IMR-90 (cell line): ENCODE results near the gene TENT4B. TPM values are rescaled to one million over a fixed set of nuclear protein-coding genes. Genes with fewer than 3 reads are reported as not detected.

Experiments used
- ATAC-seq: fragments of 200-7000 bp; cut with Tn5 transposase; 2 replicates; pipeline ENCODE4 v1.9.1; 2020; ENCODE audit warnings: low read depth, mild to moderate bottlenecking, moderate library complexity
- BruUV-seq: library from RNA; stranded (reverse); fragments of 400-500 nt; replicated peaks from 2 replicates; lab custom pipeline; 2021; lab: Mats Ljungman, UMichigan
- CTCF ChIA-PET: fragments of 300-600 bp; formaldehyde crosslinking; extraction: SDS; loops from one replicate; lab custom pipeline; 2021; ENCODE audit warnings: antibody characterized with exemption; lab: Yijun Ruan, JAX
- POLR2A ChIA-PET: fragments of 300-600 bp; sonication (Branson Sonifier 250); formaldehyde crosslinking; loops from one replicate; lab custom pipeline; 2022; ENCODE audit warnings: antibody characterized with exemption; ENCODE audit not compliant: unreplicated experiment; lab: Charles Lee
- DNase-seq: peaks from one replicate; pipeline ENCODE4 v3.0.0; 2013
- H2AFZ ChIP-seq: replicated peaks from 2 replicates; pipeline ENCODE3; 2013; ENCODE audit warnings: low read length, mild to moderate bottlenecking; ENCODE audit not compliant: poor library complexity
- H2AK5ac ChIP-seq: 2 replicates; pipeline ENCODE4 v1.6.1; 2013; ENCODE audit warnings: low read depth, low read length, inconsistent platforms
- H2AK9ac ChIP-seq: replicated peaks from 2 replicates; pipeline ENCODE3; 2013; ENCODE audit warnings: mild to moderate bottlenecking, low read depth, low read length, moderate library complexity; ENCODE audit not compliant: poor library complexity
- H2BK120ac ChIP-seq: 2 replicates; pipeline ENCODE4 v1.6.1; 2013; ENCODE audit warnings: low read depth, low read length, inconsistent platforms
- H2BK15ac ChIP-seq: 3 replicates; pipeline ENCODE4 v1.6.1; 2013; ENCODE audit warnings: low read depth, low read length, inconsistent platforms
- H2BK20ac ChIP-seq: 2 replicates; pipeline ENCODE4 v1.6.1; 2013; ENCODE audit warnings: low read depth, mild to moderate bottlenecking, inconsistent platforms, low read length, moderate library complexity
- H2BK5ac ChIP-seq: 2 replicates; pipeline ENCODE4 v1.6.1; 2013; ENCODE audit warnings: mild to moderate bottlenecking, low read depth, low read length, inconsistent platforms; ENCODE audit not compliant: poor library complexity, severe bottlenecking
- H3K14ac ChIP-seq: replicated peaks from 2 replicates; pipeline ENCODE4 v1.6.1; 2013; ENCODE audit warnings: low read depth, low read length, inconsistent platforms
- H3K18ac ChIP-seq: 2 replicates; pipeline ENCODE4 v1.6.1; 2013; ENCODE audit warnings: low read depth, low read length, control low read depth
- H3K23ac ChIP-seq: 2 replicates; pipeline ENCODE4 v1.6.1; 2013; ENCODE audit warnings: low read depth, low read length, inconsistent platforms
- H3K27ac ChIP-seq: 2 replicates; pipeline ENCODE4 v1.5.1; 2013; ENCODE audit warnings: mild to moderate bottlenecking, control low read depth, low read length; ENCODE audit not compliant: insufficient read depth
- H3K27me3 ChIP-seq: 2 replicates; pipeline ENCODE4 v1.6.1; 2013; ENCODE audit warnings: low read length; ENCODE audit not compliant: control insufficient read depth, insufficient read depth
- H3K36me3 ChIP-seq: 2 replicates; pipeline ENCODE4 v1.6.1; 2013; ENCODE audit warnings: low read length, mixed read lengths; ENCODE audit not compliant: control insufficient read depth, insufficient read depth
- H3K4ac ChIP-seq: 2 replicates; pipeline ENCODE4 v1.6.1; 2013; ENCODE audit warnings: low read depth, low read length, inconsistent platforms
- H3K4me1 ChIP-seq: 2 replicates; pipeline ENCODE4 v1.6.1; 2013; ENCODE audit warnings: low read length, mixed read lengths; ENCODE audit not compliant: control insufficient read depth, insufficient read depth
- H3K4me2 ChIP-seq: 2 replicates; pipeline ENCODE4 v1.6.1; 2013; ENCODE audit warnings: low read depth, mild to moderate bottlenecking, control low read depth, low read length, moderate library complexity
- H3K4me3 ChIP-seq: 2 replicates; pipeline ENCODE4 v1.5.1; 2013; ENCODE audit warnings: low read depth, mild to moderate bottlenecking, control low read depth, low read length, moderate library complexity; ENCODE audit not compliant: insufficient read depth
- H3K56ac ChIP-seq: 2 replicates; pipeline ENCODE4 v1.6.1; 2013; ENCODE audit warnings: low read length, inconsistent platforms; ENCODE audit not compliant: insufficient read depth; ENCODE audit errors: extremely low read depth
- H3K79me1 ChIP-seq, 2 experiments: 2 replicates each; pipeline ENCODE4 v1.6.1; 2013; ENCODE audit warnings: low read length in 2 of 2, inconsistent platforms in 1 of 2, low read depth in 1 of 2
- H3K9ac ChIP-seq: 2 replicates; pipeline ENCODE4 v1.6.1; 2013; ENCODE audit warnings: low read depth, low read length, control low read depth
- H3K9me1 ChIP-seq: 2 replicates; pipeline ENCODE4 v1.6.1; 2013; ENCODE audit warnings: low read length, inconsistent platforms; ENCODE audit not compliant: insufficient read depth
- H3K9me3 ChIP-seq: 2 replicates; pipeline ENCODE4 v1.6.1; 2013; ENCODE audit warnings: low read length; ENCODE audit not compliant: control insufficient read depth, insufficient read depth
- H4K20me1 ChIP-seq: 2 replicates; pipeline ENCODE4 v1.6.1; 2013; ENCODE audit warnings: low read length, inconsistent platforms; ENCODE audit not compliant: insufficient read depth
- H4K5ac ChIP-seq: 2 replicates; pipeline ENCODE4 v1.6.1; 2013; ENCODE audit warnings: mild to moderate bottlenecking, low read depth, low read length, control low read depth
- H4K8ac ChIP-seq, 2 experiments: 2 replicates each; pipeline ENCODE4 v1.6.1; 2013; ENCODE audit warnings: low read depth in 2 of 2, low read length in 2 of 2, control low read depth in 1 of 2, inconsistent platforms in 1 of 2
- H4K91ac ChIP-seq: 2 replicates; pipeline ENCODE4 v1.6.1; 2013; ENCODE audit warnings: low read depth, low read length, inconsistent platforms; ENCODE audit not compliant: insufficient read depth
- BHLHE40 ChIP-seq: fragments of 150-350 bp; IDR thresholded peaks from 2 replicates; pipeline ENCODE4 v1.6.1; 2016; ENCODE audit warnings: mild to moderate bottlenecking, low read depth, low read length
- CEBPB ChIP-seq: IDR thresholded peaks from 2 replicates; pipeline ENCODE4 v1.6.1; 2012; ENCODE audit warnings: low read depth, low read length, improper control_type of control experiment
- CHD1 ChIP-seq: IDR thresholded peaks from 2 replicates; pipeline ENCODE4 v1.6.1; 2012; ENCODE audit warnings: low read depth, low read length, improper control_type of control experiment
- ELK1 ChIP-seq: fragments of 150-350 bp; IDR thresholded peaks from 2 replicates; pipeline ENCODE4 v1.6.1; 2016; ENCODE audit warnings: low read depth, mild to moderate bottlenecking, low read length, moderate library complexity, borderline replicate concordance
- FOS ChIP-seq: fragments of 150-350 bp; IDR thresholded peaks from 2 replicates; pipeline ENCODE4 v1.6.1; 2016; ENCODE audit warnings: low read depth, low read length
- MAFK ChIP-seq: IDR thresholded peaks from 2 replicates; pipeline ENCODE4 v1.6.1; 2012; ENCODE audit warnings: low read depth, low read length, improper control_type of control experiment
- MAZ ChIP-seq: IDR thresholded peaks from 2 replicates; pipeline ENCODE4 v1.6.1; 2012; ENCODE audit warnings: low read depth, mild to moderate bottlenecking, low read length, improper control_type of control experiment, moderate library complexity, borderline replicate concordance
- MXI1 ChIP-seq: IDR thresholded peaks from 2 replicates; pipeline ENCODE4 v1.6.1; 2012; ENCODE audit warnings: low read depth, mild to moderate bottlenecking, low read length, moderate library complexity, borderline replicate concordance
- NFE2L2 ChIP-seq: fragments of 150-350 bp; IDR thresholded peaks from 2 replicates; pipeline ENCODE4 v1.6.1; 2016; ENCODE audit warnings: low read depth, mild to moderate bottlenecking, low read length
- POLR2A ChIP-seq: IDR thresholded peaks from 2 replicates; pipeline ENCODE4 v1.6.1; 2012; ENCODE audit warnings: mild to moderate bottlenecking, low read depth, low read length
- RAD21 ChIP-seq: IDR thresholded peaks from 2 replicates; pipeline ENCODE4 v1.6.1; 2012; ENCODE audit warnings: low read length, improper control_type of control experiment
- RCOR1 ChIP-seq: IDR thresholded peaks from 2 replicates; pipeline ENCODE4 v1.6.1; 2012; ENCODE audit warnings: mild to moderate bottlenecking, low read length, improper control_type of control experiment; ENCODE audit not compliant: insufficient replicate concordance
- RFX5 ChIP-seq: IDR thresholded peaks from 2 replicates; pipeline ENCODE4 v1.8.0; 2012; ENCODE audit warnings: low read depth, mild to moderate bottlenecking, low read length, moderate library complexity
- SMC3 ChIP-seq: fragments of 150-350 bp; IDR thresholded peaks from 2 replicates; pipeline ENCODE4 v1.6.1; 2016; ENCODE audit warnings: low read depth, mild to moderate bottlenecking, antibody characterized with exemption, low read length, moderate library complexity
- WGBS, 2 experiments: methylation state at CpG; one replicate each; pipeline versions ENCODE4 v1.1.5 to v1.1.7; 2013; ENCODE audit warnings: missing lambda C conversion rate in 2 of 2; ENCODE audit not compliant: insufficient read length in 1 of 2; ENCODE audit errors: extremely low coverage in 2 of 2; 5-methylcytosine and 5-hydroxymethylcytosine counted together
- dilution Hi-C: fragments of 300-500 bp; cut with HindIII; formaldehyde crosslinking; loops from one replicate; pipeline ENCODE4 v1.14.3; 2018; ENCODE audit warnings: low sequenced_read_pairs; ENCODE audit not compliant: unreplicated experiment
- in situ Hi-C: fragments of 300-500 bp; cut with MboI; formaldehyde crosslinking; loops from 3 replicates; pipeline ENCODE4 v1.14.3; 2019; ENCODE audit warnings: low sequenced_read_pairs, inconsistent platforms, mixed read lengths
- intact Hi-C: fragments of 100-400 bp; cut with micrococcal nuclease; formaldehyde crosslinking; loops from 2 replicates; pipeline ENCODE4 v1.10.0; 2022
- polyA plus RNA-seq, 3 experiments: library from polyadenylated mRNA; depleted of rRNA; stranded (reverse); fragments of >200 nt; gene quantifications; 2 replicates each; pipeline ENCODE4 v1.2.3, GENCODE V29; 2012; ENCODE audit warnings: low replicate concordance in 1 of 3
- total RNA-seq: library from RNA; depleted of rRNA; stranded (reverse); fragments of >200 nt; gene quantifications from 2 replicates; pipeline ENCODE4 v1.2.3, GENCODE V29; 2012
- TF ChIP-seq, protein P1 (sequence below): fragments of 150-350 bp; IDR thresholded peaks from 2 replicates; pipeline ENCODE4 v1.6.1; 2017; ENCODE audit warnings: mild to moderate bottlenecking, antibody characterized with exemption, low read length, low read depth
- TF ChIP-seq, protein P2 (sequence below): conservative IDR thresholded peaks from 2 replicates; pipeline ENCODE4 v1.5.1; 2012; ENCODE audit warnings: mild to moderate bottlenecking, low read depth, low read length, improper control_type of control experiment

Gene TENT4B
- total and polyA plus RNA-seq, 2 of the 4 experiments (the other 2 are of a cell fraction), result 4.1 to 7.0 TPM

GRCh38 chr16:50227665-50228064 lies 74.6 kb downstream of the TENT4B start:
- ChIA-PET POLR2A (no interaction called here), CTCF (interaction anchor here (1.1 kb wide), 1 partner anchor 14 kb away, joined by 3 read pairs; no protein-coding TSS in a partner anchor)
- in situ Hi-C loops, result loop anchor here (5.0 kb wide), 1 partner anchor 125 kb away; no protein-coding TSS in a partner anchor
- no CpG with 5 or more reads among the region's 8 CpGs for WGBS, 2 experiments
- Histone ChIP-seq H2AK5ac (no peak overlapping the region), H4K5ac (no peak overlapping the region), H3K9ac (no peak overlapping the region), H4K91ac (no peak overlapping the region), H2BK120ac (no peak overlapping the region), H3K56ac (no peak overlapping the region), H3K18ac (no peak overlapping the region), H2BK5ac (no peak overlapping the region), H4K20me1 (no peaks in the 10 kb centered on the region), H3K4me1 (peaks cover 9% of the 10 kb centered on the region), H3K36me3 (peaks cover 14% of the 10 kb centered on the region), H2BK15ac (no peak overlapping the region), H2AFZ (no peak overlapping the region), H3K9me1 (peaks cover 6% of the 10 kb centered on the region), H2AK9ac (no peak overlapping the region), H3K79me1 (no peaks in the 10 kb centered on the region; a peak in 2 of 4 replicates), H3K4ac (no peak overlapping the region), H3K14ac (no peak overlapping the region), H3K23ac (no peak overlapping the region), H3K4me2 (no peak overlapping the region), H4K8ac (no peak overlapping the region), H3K27me3 (no peaks in the 10 kb centered on the region), H3K9me3 (no peaks in the 10 kb centered on the region), H2BK20ac (no peak overlapping the region), H3K27ac (no peak overlapping the region), H3K4me3 (no peak overlapping the region)
- no TSS peak for BruUV-seq
- intact Hi-C loops, result loop anchor here (10.0 kb wide), 1 partner anchor 517 kb away; the partner anchor contains the start of gene CYLD
- TF ChIP-seq MAFK, result no peak
- no peak for TF ChIP-seq SMC3
- no peak for TF ChIP-seq BHLHE40
- no peak for TF ChIP-seq ELK1
- TF ChIP-seq CHD1, result no peak
- TF ChIP-seq FOS, result no peak
- TF ChIP-seq RCOR1, result no peak
- no peak for TF ChIP-seq CEBPB
- no peak for TF ChIP-seq POLR2A
- no peak for TF ChIP-seq MAZ
- TF ChIP-seq RFX5, result no peak
- TF ChIP-seq, protein P1, sequence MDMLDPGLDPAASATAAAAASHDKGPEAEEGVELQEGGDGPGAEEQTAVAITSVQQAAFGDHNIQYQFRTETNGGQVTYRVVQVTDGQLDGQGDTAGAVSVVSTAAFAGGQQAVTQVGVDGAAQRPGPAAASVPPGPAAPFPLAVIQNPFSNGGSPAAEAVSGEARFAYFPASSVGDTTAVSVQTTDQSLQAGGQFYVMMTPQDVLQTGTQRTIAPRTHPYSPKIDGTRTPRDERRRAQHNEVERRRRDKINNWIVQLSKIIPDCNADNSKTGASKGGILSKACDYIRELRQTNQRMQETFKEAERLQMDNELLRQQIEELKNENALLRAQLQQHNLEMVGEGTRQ, result no peak
- no peak for TF ChIP-seq MXI1
- no peak for TF ChIP-seq RAD21
- TF ChIP-seq NFE2L2, result no peak
- TF ChIP-seq, protein P2, sequence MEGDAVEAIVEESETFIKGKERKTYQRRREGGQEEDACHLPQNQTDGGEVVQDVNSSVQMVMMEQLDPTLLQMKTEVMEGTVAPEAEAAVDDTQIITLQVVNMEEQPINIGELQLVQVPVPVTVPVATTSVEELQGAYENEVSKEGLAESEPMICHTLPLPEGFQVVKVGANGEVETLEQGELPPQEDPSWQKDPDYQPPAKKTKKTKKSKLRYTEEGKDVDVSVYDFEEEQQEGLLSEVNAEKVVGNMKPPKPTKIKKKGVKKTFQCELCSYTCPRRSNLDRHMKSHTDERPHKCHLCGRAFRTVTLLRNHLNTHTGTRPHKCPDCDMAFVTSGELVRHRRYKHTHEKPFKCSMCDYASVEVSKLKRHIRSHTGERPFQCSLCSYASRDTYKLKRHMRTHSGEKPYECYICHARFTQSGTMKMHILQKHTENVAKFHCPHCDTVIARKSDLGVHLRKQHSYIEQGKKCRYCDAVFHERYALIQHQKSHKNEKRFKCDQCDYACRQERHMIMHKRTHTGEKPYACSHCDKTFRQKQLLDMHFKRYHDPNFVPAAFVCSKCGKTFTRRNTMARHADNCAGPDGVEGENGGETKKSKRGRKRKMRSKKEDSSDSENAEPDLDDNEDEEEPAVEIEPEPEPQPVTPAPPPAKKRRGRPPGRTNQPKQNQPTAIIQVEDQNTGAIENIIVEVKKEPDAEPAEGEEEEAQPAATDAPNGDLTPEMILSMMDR, result no peak
- dilution Hi-C loops, result no loop called here
- ATAC-seq, result no peak
- DNase-seq, result no peak
